K562 (cell line): ENCODE results near the gene GPER1. TPM values are rescaled to one million over a fixed set of nuclear protein-coding genes. Genes with fewer than 3 reads are reported as not detected.

Experiments
- ATAC-seq: fragments of 200-7000 bp; cut with Tn5 transposase; 3 replicates; pipeline ENCODE4 v1.9.1; 2020; ENCODE audit warnings: moderate library complexity
- BruUV-seq: library from RNA; stranded (reverse); fragments of 400-500 nt; replicated peaks from 2 replicates; lab custom pipeline; 2021; lab: Mats Ljungman, UMichigan
- CTCF ChIA-PET: fragments of 300-600 bp; formaldehyde crosslinking; extraction: SDS; loops from one replicate; lab custom pipeline; 2021; ENCODE audit warnings: low intra/inter-chr PET ratio; lab: Yijun Ruan, JAX
- POLR2A ChIA-PET: fragments of 300-600, 350-650 bp; sonication (Branson Sonifier 250); formaldehyde crosslinking; extraction: SDS; loops from one replicate; lab custom pipeline; 2021; ENCODE audit warnings: antibody characterized with exemption, inconsistent platforms; lab: Yijun Ruan, JAX
- DNase-seq, 4 experiments: peaks; one replicate each; pipeline versions ENCODE4 v3.0.0 to v3.0.0-alpha.2; 2011 to 2018; ENCODE audit warnings: low spot score in 3 of 4, mixed read lengths in 3 of 4; ENCODE audit errors: extremely low read depth in 1 of 4
- FAIRE-seq: peaks from 2 replicates; lab custom pipeline; 2011; peaks lifted over from hg19 to GRCh38; lab: Jason Lieb, UNC
- H2AFZ ChIP-seq: 2 replicates; pipeline ENCODE4 v1.6.0; 2011; ENCODE audit warnings: low read depth, low read length, control low read depth, inconsistent platforms
- H3K27ac ChIP-seq: fragments of 200-600 bp; 3 replicates; pipeline ENCODE4 v1.8.0; 2011; ENCODE audit warnings: low read depth, mild to moderate bottlenecking, control low read depth, inconsistent platforms, low read length, moderate library complexity, mixed read lengths; ENCODE audit errors: extremely low read depth
- H3K27me3 ChIP-seq, 2 experiments: fragments of 300-600 bp in 1 of 2; 2 replicates in 1 of 2; 3 replicates in 1 of 2; pipeline versions ENCODE4 v1.6.0 to v1.8.0; 2011; ENCODE audit warnings: inconsistent platforms in 2 of 2, low read length in 2 of 2, mild to moderate bottlenecking in 1 of 2, mixed read lengths in 1 of 2, moderate library complexity in 1 of 2; ENCODE audit not compliant: control insufficient read depth in 2 of 2, insufficient read depth in 2 of 2
- H3K36me3 ChIP-seq: fragments of 300-600 bp; 3 replicates; pipeline ENCODE4 v1.8.0; 2011; ENCODE audit warnings: mild to moderate bottlenecking, low read length, inconsistent platforms; ENCODE audit not compliant: control insufficient read depth, insufficient read depth
- H3K4me1 ChIP-seq, 2 experiments: fragments of 200-600 bp in 1 of 2; replicated peaks in 1 of 2; 2 replicates in 1 of 2; 3 replicates in 1 of 2; pipeline versions ENCODE4 v1.5.1 to v1.8.0; 2011; ENCODE audit warnings: inconsistent platforms in 2 of 2, low read length in 2 of 2, mild to moderate bottlenecking in 1 of 2, mixed read lengths in 1 of 2, moderate library complexity in 1 of 2; ENCODE audit not compliant: control insufficient read depth in 2 of 2, insufficient read depth in 2 of 2
- H3K4me2 ChIP-seq: 2 replicates; pipeline ENCODE4 v1.6.1; 2011; ENCODE audit warnings: low read length, control low read depth, inconsistent platforms, mixed read lengths; ENCODE audit not compliant: insufficient read depth
- H3K4me3 ChIP-seq: fragments of 200-600 bp; sonication (generic), shearing (Covaris generic); 2 replicates; pipeline ENCODE4 v1.5.1; 2016; ENCODE audit warnings: control low read depth, inconsistent platforms
- H3K79me2 ChIP-seq: fragments of 200-600 bp; 3 replicates; pipeline ENCODE4 v1.8.0; 2011; ENCODE audit warnings: low read length, inconsistent platforms; ENCODE audit not compliant: control insufficient read depth, insufficient read depth
- H3K9ac ChIP-seq, 2 experiments: 2 replicates each; pipeline versions ENCODE4 v1.6.0 to v1.6.1; 2011; ENCODE audit warnings: low read depth in 2 of 2, low read length in 2 of 2, control low read depth in 1 of 2, inconsistent platforms in 1 of 2, mild to moderate bottlenecking in 1 of 2, mixed read lengths in 1 of 2; ENCODE audit not compliant: insufficient read depth in 1 of 2
- H3K9me1 ChIP-seq: one replicate; pipeline ENCODE4 v1.6.0; 2011; ENCODE audit warnings: inconsistent platforms, mild to moderate bottlenecking, low read length, moderate library complexity; ENCODE audit not compliant: control insufficient read depth, insufficient read depth
- H3K9me3 ChIP-seq: replicated peaks from 2 replicates; pipeline ENCODE4 v1.5.1; 2011; ENCODE audit warnings: low read depth, low read length, inconsistent platforms; ENCODE audit not compliant: control insufficient read depth, insufficient read depth
- H4K20me1 ChIP-seq: replicated peaks from 2 replicates; pipeline ENCODE4 v1.6.1; 2011; ENCODE audit warnings: low read length, inconsistent platforms, mixed read lengths; ENCODE audit not compliant: control insufficient read depth, insufficient read depth
- CBX5 ChIP-seq: IDR thresholded peaks from 2 replicates; pipeline ENCODE4 v1.6.1; 2014; ENCODE audit warnings: low read depth, borderline replicate concordance
- PBX2 ChIP-seq, 2 experiments: IDR thresholded peaks in 1 of 2; conservative IDR thresholded peaks in 1 of 2; 2 replicates each; pipeline ENCODE4 v1.6.1; 2016; ENCODE audit warnings: low read depth in 2 of 2, mild to moderate bottlenecking in 1 of 2, missing compliant biosample characterization in 1 of 2, missing genetic modification characterization in 1 of 2, moderate library complexity in 1 of 2
- PTRF ChIP-seq: fragments of 450-650 bp; IDR thresholded peaks from 2 replicates; pipeline ENCODE4 v1.6.1; 2016; ENCODE audit warnings: mild to moderate bottlenecking, missing genetic modification characterization, missing compliant biosample characterization
- ZNF143 ChIP-seq: sonication (generic); formaldehyde crosslinking; IDR thresholded peaks from 2 replicates; pipeline ENCODE4 v1.9.0; 2022; ENCODE audit warnings: mild to moderate bottlenecking, missing genetic modification reagents
- ZNF717 ChIP-seq: fragments of 250-450 bp; sonication (Bioruptor Pico); IDR thresholded peaks from 2 replicates; pipeline ENCODE4 v1.5.0; 2021
- WGBS: fragments of 100-300 bp; shearing (Covaris generic); methylation state at CpG from one replicate; pipeline ENCODE4 v1.1.6; 2016; ENCODE audit warnings: low coverage, mixed read lengths; ENCODE audit not compliant: insufficient coverage; ENCODE audit errors: missing lambda C conversion rate; 5-methylcytosine and 5-hydroxymethylcytosine counted together
- in situ Hi-C: fragments of 300-500 bp; cut with MboI; formaldehyde crosslinking; loops from 4 replicates; pipeline ENCODE4 v1.15.0; 2018; ENCODE audit warnings: inconsistent platforms, mixed read lengths
- intact Hi-C: fragments of 100-400 bp; cut with micrococcal nuclease; formaldehyde crosslinking; loops from 2 replicates; pipeline ENCODE4 v1.14.2; 2022
- polyA plus RNA-seq, 8 experiments: library from polyadenylated mRNA; depleted of rRNA in 4 of 8; stranded (reverse) in 5 of 8; unstranded in 3 of 8; fragments of >200 nt; fragmentation: Nextera tagmentation in 2 of 8; fragmentation: Illumina TruSeq in 1 of 8; extraction: Ambion mirVana in 2 of 8; extraction: Trizol in 1 of 8; gene quantifications; 2 replicates each; pipeline versions ENCODE4 v1.2.1 to v1.2.3, GENCODE V29; 2011 to 2014; ENCODE audit warnings: inconsistent platforms in 1 of 8, missing spikeins in 1 of 8
- total RNA-seq, 7 experiments: library from RNA; depleted of rRNA in 6 of 7; stranded (reverse); fragments of >200 nt in 6 of 7; fragmentation: Illumina TruSeq in 2 of 7; extraction: Trizol in 2 of 7; gene quantifications; 2 replicates each; pipeline versions ENCODE4 v1.2.1 to v1.2.3, GENCODE V29; 2011 to 2021; ENCODE audit warnings: low replicate concordance in 1 of 7

Gene GPER1
- total and polyA plus RNA-seq, 9 of the 15 experiments (the other 6 are each of a cell fraction or from before 2014, with no cell fraction given): 0.04 to 0.09 (median 0.08) TPM; not detected in 6

GRCh38 chr7:1064581-1064980, 23.3 kb upstream of the GPER1 start (continued):
- TF ChIP-seq PBX2 (CRISPR knock-in tag; IDR thresholded peaks at IDR 0.05; ENCODE audit: low read depth) (no peak), PBX2 (tag; conservative IDR thresholded peaks at IDR 0.05; ENCODE audit: low read depth) (no peak), PTRF (tag) (no peak), ZNF717 (CRISPR knock-in tag) (no peak)

- Histone ChIP-seq H3K79me2 (no peaks in the 10 kb centered on the region), H3K9me1 (peaks cover 1% of the 10 kb centered on the region), H3K36me3 (no peaks in the 10 kb centered on the region), H4K20me1 (peaks cover 13% of the 10 kb centered on the region; the same call in 1 of the 2 replicates), H3K9me3 (no peaks in the 10 kb centered on the region), H3K27ac (no peak overlapping the region), H3K4me1 (peaks cover 11 to 52% of the 10 kb centered on the region in 2 experiments), H3K4me2 (peak overlapping the region; percentile 28; the same call in 1 of the 2 replicates), H3K27me3 (no peaks in the 10 kb centered on the region), H3K4me3 (no peak overlapping the region), H3K9ac (peak overlapping the region in 1 of 2 experiments; percentile 84; a peak in 2 of 4 replicates), H2AFZ (no peak overlapping the region)
- TF ChIP-seq CBX5 (no peak), ZNF143 (CRISPR knock-in tag) (peak; percentile 32; the same call in 1 of the 2 replicates)
- in situ Hi-C loops: no loop called here
- intact Hi-C loops: loop anchor here (1.0 to 2.0 kb wide), 2 partner anchors 72 to 112 kb away; no protein-coding TSS in a partner anchor
- no peak for ATAC-seq
- ChIA-PET CTCF (interaction anchor here (0.7 to 4.6 kb wide), 3 partner anchors 72 to 277 kb away, joined by 5 to 111 read pairs (median 7); no protein-coding TSS in a partner anchor), POLR2A (interaction anchor here (0.6 to 1.8 kb wide), 7 partner anchors 13 to 428 kb away, joined by 3 to 7 read pairs (median 5); partner anchors contain the start of gene GPR146)
- DNase-seq: no peak
- WGBS: 79% methylated on average over 12 of the region's 12 CpGs
- no TSS peak for BruUV-seq
- peak; percentile 11 for FAIRE-seq
Observed at GRCh38 chr7:1065263-1065584, 22.7 kb upstream of the GPER1 start.
